ENCODE measurements around the gene PCIF1.
"Not testable (repeated sequence)": the region's sequence is repeated elsewhere in the genome, so short reads cannot be mapped to it uniquely, and the experiment has no call there.

Gene PCIF1

DNA sequence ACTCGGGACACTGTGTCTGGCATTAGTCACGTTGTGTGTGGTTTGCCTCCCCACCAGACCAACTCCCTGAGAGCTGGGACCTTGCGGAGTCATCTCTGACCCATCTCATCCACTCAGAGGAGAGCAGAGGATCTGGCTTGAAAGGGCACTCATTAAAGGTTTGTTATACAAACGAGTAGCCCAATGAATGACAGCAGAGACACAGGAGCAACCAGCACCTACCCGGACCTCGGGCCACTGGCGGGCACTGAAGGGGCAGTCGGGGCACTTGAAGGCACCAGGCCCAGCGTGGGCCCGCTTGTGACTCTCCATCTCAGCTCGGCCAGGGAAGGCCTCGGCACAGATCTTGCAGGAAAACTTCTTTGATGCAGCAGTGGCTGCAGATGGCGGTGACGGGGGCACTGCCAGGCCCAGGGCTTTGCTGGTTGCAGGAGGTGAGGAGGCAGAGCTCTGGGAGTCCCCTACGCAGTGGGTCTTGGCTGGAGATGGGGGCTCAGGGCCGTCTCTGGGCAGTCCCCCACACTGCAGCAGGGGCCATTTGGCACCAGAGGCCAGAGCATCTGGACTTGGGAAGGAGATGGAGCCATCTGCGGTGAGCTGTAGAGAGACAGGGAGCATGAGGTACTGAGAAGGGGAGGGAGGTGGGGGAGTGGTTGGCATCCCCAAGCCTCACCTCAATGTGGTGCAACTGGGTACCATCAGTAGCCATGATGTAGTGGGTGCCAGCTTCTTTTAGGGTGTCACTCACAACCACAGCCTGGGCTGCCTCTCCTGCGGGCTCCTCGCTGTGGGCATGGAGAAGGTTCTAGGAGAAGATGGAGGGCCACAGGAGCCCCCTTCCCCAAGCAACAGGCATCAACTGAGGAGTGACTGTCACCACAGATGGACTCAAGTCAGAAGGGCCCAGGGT lies 17.7 kb downstream of the PCIF1 start:
- Histone ChIP-seq H2AFZ (ENCODE audit: low read depth, low read length) (no peak overlapping the region), H3K27ac (ENCODE audit: low read length) (no peak overlapping the region), H3K9me3 (ENCODE audit: insufficient read depth, low read length) (no peaks in the 10 kb centered on the region), H4K20me1 (ENCODE audit: insufficient read depth, low read length) (no peaks in the 10 kb centered on the region), H3K79me2 (ENCODE audit: low read length) (no peaks in the 10 kb centered on the region), H3K4me1 (ENCODE audit: low read length) (no peaks in the 10 kb centered on the region), H3K36me3 (replicated peaks; ENCODE audit: low read depth, low read length) (peaks cover 73% of the 10 kb centered on the region), H3K4me2 (ENCODE audit: low read length) (no peak overlapping the region), H3K4me3 (ENCODE audit: low read length) (no peak overlapping the region), H3K9ac (ENCODE audit: low read length) (no peak overlapping the region), H3K27me3 (ENCODE audit: low read depth, low read length) (no peaks in the 10 kb centered on the region)
- TF ChIP-seq, protein P1, sequence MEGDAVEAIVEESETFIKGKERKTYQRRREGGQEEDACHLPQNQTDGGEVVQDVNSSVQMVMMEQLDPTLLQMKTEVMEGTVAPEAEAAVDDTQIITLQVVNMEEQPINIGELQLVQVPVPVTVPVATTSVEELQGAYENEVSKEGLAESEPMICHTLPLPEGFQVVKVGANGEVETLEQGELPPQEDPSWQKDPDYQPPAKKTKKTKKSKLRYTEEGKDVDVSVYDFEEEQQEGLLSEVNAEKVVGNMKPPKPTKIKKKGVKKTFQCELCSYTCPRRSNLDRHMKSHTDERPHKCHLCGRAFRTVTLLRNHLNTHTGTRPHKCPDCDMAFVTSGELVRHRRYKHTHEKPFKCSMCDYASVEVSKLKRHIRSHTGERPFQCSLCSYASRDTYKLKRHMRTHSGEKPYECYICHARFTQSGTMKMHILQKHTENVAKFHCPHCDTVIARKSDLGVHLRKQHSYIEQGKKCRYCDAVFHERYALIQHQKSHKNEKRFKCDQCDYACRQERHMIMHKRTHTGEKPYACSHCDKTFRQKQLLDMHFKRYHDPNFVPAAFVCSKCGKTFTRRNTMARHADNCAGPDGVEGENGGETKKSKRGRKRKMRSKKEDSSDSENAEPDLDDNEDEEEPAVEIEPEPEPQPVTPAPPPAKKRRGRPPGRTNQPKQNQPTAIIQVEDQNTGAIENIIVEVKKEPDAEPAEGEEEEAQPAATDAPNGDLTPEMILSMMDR (IDR thresholded peaks at IDR 0.05; ENCODE audit: low read depth, low read length), result no peak
- TF ChIP-seq EZH2phosphoT487 (IDR thresholded peaks at IDR 0.05; ENCODE audit: low read depth), result no peak

DNA sequence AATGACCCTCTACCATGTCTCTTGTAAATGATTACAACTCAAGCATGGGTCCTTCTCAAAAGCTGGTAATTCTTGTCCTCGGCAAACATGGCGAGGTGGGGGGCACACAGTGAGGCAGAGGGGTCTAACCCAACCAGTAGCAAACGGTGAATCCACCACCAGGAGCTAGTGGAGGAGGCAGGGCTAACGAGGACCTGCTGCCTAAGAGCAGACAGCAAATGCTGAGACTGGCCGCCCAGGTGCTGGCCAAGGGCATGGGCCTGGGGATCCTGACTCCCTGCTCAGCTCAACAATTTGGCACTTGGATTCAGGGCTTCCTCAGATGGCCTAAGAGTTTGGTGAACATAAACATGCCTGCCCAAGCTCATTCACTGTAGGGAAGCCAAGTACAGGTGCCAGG lies 18.4 kb downstream of the PCIF1 start:
- H3K4me1 ChIP-seq (ENCODE audit: low read length), result no peaks in the 10 kb centered on the region
- peaks cover 73% of the 10 kb centered on the region for H3K36me3 ChIP-seq (replicated peaks; ENCODE audit: low read depth, low read length)
- no peak overlapping the region for H3K27ac ChIP-seq (ENCODE audit: low read length)
- H3K27me3 ChIP-seq (ENCODE audit: low read depth, low read length), result no peaks in the 10 kb centered on the region
- no peak overlapping the region for H2AFZ ChIP-seq (ENCODE audit: low read depth, low read length)
- H3K9me3 ChIP-seq (ENCODE audit: insufficient read depth, low read length), result no peaks in the 10 kb centered on the region
- H3K9ac ChIP-seq (ENCODE audit: low read length), result no peak overlapping the region
- no peak overlapping the region for H3K4me2 ChIP-seq (ENCODE audit: low read length)
- no peaks in the 10 kb centered on the region for H4K20me1 ChIP-seq (ENCODE audit: insufficient read depth, low read length)
- no peak overlapping the region for H3K4me3 ChIP-seq (ENCODE audit: low read length)
- no peaks in the 10 kb centered on the region for H3K79me2 ChIP-seq (ENCODE audit: low read length)
- TF ChIP-seq, protein P1 (IDR thresholded peaks at IDR 0.05; ENCODE audit: low read depth, low read length), result no peak
- TF ChIP-seq EZH2phosphoT487 (IDR thresholded peaks at IDR 0.05; ENCODE audit: low read depth), result no peak

DNA sequence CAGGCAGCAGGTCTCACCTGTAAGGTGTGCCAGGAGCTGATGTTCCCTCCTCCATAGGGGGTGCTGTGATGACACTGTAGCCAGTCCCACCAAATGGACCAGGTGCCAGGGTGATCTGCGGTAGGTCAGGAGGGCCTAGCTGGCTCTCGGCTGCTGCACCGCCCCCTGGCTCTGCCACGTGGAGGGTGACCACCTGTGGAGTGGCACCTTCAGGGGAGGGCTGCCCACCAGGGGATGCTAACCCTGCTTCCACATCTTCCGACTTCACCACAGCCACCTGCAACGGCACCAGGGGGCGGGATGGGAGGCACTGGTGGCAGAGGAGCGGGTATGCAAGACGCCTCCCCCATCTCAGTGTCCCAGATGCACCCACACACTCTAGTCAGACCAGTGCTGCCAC lies 19.2 kb downstream of the PCIF1 start:
- H4K20me1 ChIP-seq (ENCODE audit: insufficient read depth, low read length), result 0 out of 2 replicates have a peak, but pooled peaks cover 4% of the 10 kb centered on the region
- no peak overlapping the region for H3K27ac ChIP-seq (ENCODE audit: low read length)
- H3K4me2 ChIP-seq (ENCODE audit: low read length), result no peak overlapping the region
- no peaks in the 10 kb centered on the region for H3K4me1 ChIP-seq (ENCODE audit: low read length)
- no peak for TF ChIP-seq EZH2phosphoT487 (IDR thresholded peaks at IDR 0.05; ENCODE audit: low read depth)
- TF ChIP-seq, protein P1 (IDR thresholded peaks at IDR 0.05; ENCODE audit: low read depth, low read length), result no peak
- no peaks in the 10 kb centered on the region for H3K9me3 ChIP-seq (ENCODE audit: insufficient read depth, low read length)
- no peak overlapping the region for H2AFZ ChIP-seq (ENCODE audit: low read depth, low read length)
- H3K4me3 ChIP-seq (ENCODE audit: low read length), result no peak overlapping the region
- H3K79me2 ChIP-seq (ENCODE audit: low read length), result no peaks in the 10 kb centered on the region
- no peak overlapping the region for H3K9ac ChIP-seq (ENCODE audit: low read length)
- peaks cover 74% of the 10 kb centered on the region for H3K36me3 ChIP-seq (replicated peaks; ENCODE audit: low read depth, low read length)
- H3K27me3 ChIP-seq (ENCODE audit: low read depth, low read length), result no peaks in the 10 kb centered on the region

DNA sequence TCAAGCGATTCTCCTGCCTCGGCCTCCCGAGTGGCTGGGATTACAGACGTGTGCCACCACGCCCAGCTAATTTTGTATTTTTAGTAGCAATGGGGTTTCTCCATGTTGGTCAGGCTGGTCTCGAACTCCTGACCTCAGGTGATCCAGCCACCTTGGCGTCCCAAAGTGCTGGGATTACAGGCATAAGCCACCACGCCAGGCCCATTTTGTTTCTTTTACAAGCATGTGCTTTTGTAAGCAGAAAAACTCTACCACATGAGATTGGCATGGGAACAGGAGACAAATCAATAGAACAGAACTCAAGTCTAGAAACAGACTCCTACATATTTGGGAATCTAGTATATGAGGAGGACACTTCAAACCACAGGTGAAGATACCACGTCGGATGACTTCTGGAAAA lies 21.8 kb downstream of the PCIF1 start:
- not testable (repeated sequence) for H3K79me2 ChIP-seq (ENCODE audit: low read length); H3K9ac ChIP-seq (ENCODE audit: low read length); H3K27ac ChIP-seq (ENCODE audit: low read length); H3K4me2 ChIP-seq (ENCODE audit: low read length); H3K9me3 ChIP-seq (ENCODE audit: insufficient read depth, low read length); H3K4me3 ChIP-seq (ENCODE audit: low read length); H2AFZ ChIP-seq (ENCODE audit: low read depth, low read length); H3K27me3 ChIP-seq (ENCODE audit: low read depth, low read length)
- H3K4me1 ChIP-seq (ENCODE audit: low read length), result peaks cover 19% of the 10 kb centered on the region
- peaks cover 12% of the 10 kb centered on the region; the same call in 1 of the 2 replicates for H4K20me1 ChIP-seq (ENCODE audit: insufficient read depth, low read length)
- H3K36me3 ChIP-seq (replicated peaks; ENCODE audit: low read depth, low read length), result peaks cover 77% of the 10 kb centered on the region

Measured in OCI-LY3 (cell line).